Measurements from ENCODE around the gene TMEM256. TPM values are rescaled to one million over a fixed set of nuclear protein-coding genes. Genes with fewer than 3 reads are reported as not detected.
A peak's percentile ranks its signal among the peaks of the same experiment; 100 is the strongest.

The TMEM256 gene
- total RNA-seq, 1 donor from 2014 or later, result 67.8 TPM

- Histone ChIP-seq H3K4me1 (peaks cover 48% of the 10 kb centered on the region), H3K4me3 (no peak overlapping the region), H3K27me3 (ENCODE audit: low read depth) (peaks cover 56% of the 10 kb centered on the region), H3K9me3 (replicated peaks) (no peaks in the 10 kb centered on the region), H3K27ac (replicated peaks) (no peak overlapping the region), H3K36me3 (no peaks in the 10 kb centered on the region)
- TF ChIP-seq CTCF (IDR thresholded peaks at IDR 0.05; ENCODE audit: borderline replicate concordance), result no peak
- intact Hi-C loops (cut with micrococcal nuclease), result no loop called here
- no peak for DNase-seq
Observed at GRCh38 chr17:7443499-7444485, 39.9 kb upstream of the TMEM256 start.

- H3K27ac ChIP-seq (replicated peaks), result no peak overlapping the region
- peaks cover 64% of the 10 kb centered on the region for H3K4me1 ChIP-seq
Observed at GRCh38 chr17:7442142-7442541, 38.2 kb upstream of the TMEM256 start.

GRCh38 chr17:7441266-7441665, 37.4 kb upstream of the TMEM256 start:
- intact Hi-C loops (cut with micrococcal nuclease), result no loop called here
- peaks cover 41% of the 10 kb centered on the region for H3K27me3 ChIP-seq (ENCODE audit: low read depth)
- no peaks in the 10 kb centered on the region for H3K9me3 ChIP-seq (replicated peaks)
- H3K4me1 ChIP-seq, result peaks cover 65% of the 10 kb centered on the region
- H3K4me3 ChIP-seq, result no peak overlapping the region
- no peaks in the 10 kb centered on the region for H3K36me3 ChIP-seq
- TF ChIP-seq CTCF (IDR thresholded peaks at IDR 0.05; ENCODE audit: borderline replicate concordance), result no peak
- H3K27ac ChIP-seq (replicated peaks), result peak overlapping the region; percentile 82
- DNase-seq, result no peak

More at GRCh38 chr17:7442142-7442541, 38.2 kb upstream of the TMEM256 start:
- intact Hi-C loops (cut with micrococcal nuclease), result no loop called here
- Histone ChIP-seq H3K27me3 (ENCODE audit: low read depth) (peaks cover 50% of the 10 kb centered on the region), H3K9me3 (replicated peaks) (no peaks in the 10 kb centered on the region), H3K36me3 (no peaks in the 10 kb centered on the region), H3K4me3 (no peak overlapping the region)
- no peak for DNase-seq
- no peak for TF ChIP-seq CTCF (IDR thresholded peaks at IDR 0.05; ENCODE audit: borderline replicate concordance)

- Histone ChIP-seq H3K9me3 (replicated peaks) (no peaks in the 10 kb centered on the region), H3K27ac (replicated peaks) (peak overlapping the region; percentile 82), H3K27me3 (ENCODE audit: low read depth) (peaks cover 39% of the 10 kb centered on the region), H3K4me1 (peaks cover 68% of the 10 kb centered on the region), H3K4me3 (peak overlapping the region; percentile 69), H3K36me3 (no peaks in the 10 kb centered on the region)
- DNase-seq, result peak; percentile 60
- no peak for TF ChIP-seq CTCF (IDR thresholded peaks at IDR 0.05; ENCODE audit: borderline replicate concordance)
- intact Hi-C loops (cut with micrococcal nuclease), result no loop called here
Observed at GRCh38 chr17:7440834-7441195, 36.9 kb upstream of the TMEM256 start.

- H3K27me3 ChIP-seq (ENCODE audit: low read depth), result peaks cover 34% of the 10 kb centered on the region
- no peak for TF ChIP-seq CTCF (IDR thresholded peaks at IDR 0.05; ENCODE audit: borderline replicate concordance)
- peak overlapping the region; percentile 82 for H3K27ac ChIP-seq (replicated peaks)
- H3K4me1 ChIP-seq, result peaks cover 68% of the 10 kb centered on the region
- H3K4me3 ChIP-seq, result peak overlapping the region; percentile 69
- peak; percentile 71 for DNase-seq
- no peaks in the 10 kb centered on the region for H3K9me3 ChIP-seq (replicated peaks)
- no peaks in the 10 kb centered on the region for H3K36me3 ChIP-seq
- intact Hi-C loops (cut with micrococcal nuclease), result no loop called here
Observed at GRCh38 chr17:7440113-7440833, 36.4 kb upstream of the TMEM256 start.
